GM18858 (cell line): ENCODE results near the gene AQP5.

Source experiments
- ATAC-seq: cut with Tn5 transposase; IDR thresholded peaks from one replicate; pipeline ENCODE4 v1.9.1; 2021; ENCODE audit not compliant: unreplicated experiment

Gene AQP5

GRCh38 chr12:49961111-49961922, at the start of gene AQP5:
Gene AQP5 (plus strand): TSS chr12:49961872. CDS start chr12:49962018, 146 bp downstream.
- no peak for ATAC-seq

DNA sequence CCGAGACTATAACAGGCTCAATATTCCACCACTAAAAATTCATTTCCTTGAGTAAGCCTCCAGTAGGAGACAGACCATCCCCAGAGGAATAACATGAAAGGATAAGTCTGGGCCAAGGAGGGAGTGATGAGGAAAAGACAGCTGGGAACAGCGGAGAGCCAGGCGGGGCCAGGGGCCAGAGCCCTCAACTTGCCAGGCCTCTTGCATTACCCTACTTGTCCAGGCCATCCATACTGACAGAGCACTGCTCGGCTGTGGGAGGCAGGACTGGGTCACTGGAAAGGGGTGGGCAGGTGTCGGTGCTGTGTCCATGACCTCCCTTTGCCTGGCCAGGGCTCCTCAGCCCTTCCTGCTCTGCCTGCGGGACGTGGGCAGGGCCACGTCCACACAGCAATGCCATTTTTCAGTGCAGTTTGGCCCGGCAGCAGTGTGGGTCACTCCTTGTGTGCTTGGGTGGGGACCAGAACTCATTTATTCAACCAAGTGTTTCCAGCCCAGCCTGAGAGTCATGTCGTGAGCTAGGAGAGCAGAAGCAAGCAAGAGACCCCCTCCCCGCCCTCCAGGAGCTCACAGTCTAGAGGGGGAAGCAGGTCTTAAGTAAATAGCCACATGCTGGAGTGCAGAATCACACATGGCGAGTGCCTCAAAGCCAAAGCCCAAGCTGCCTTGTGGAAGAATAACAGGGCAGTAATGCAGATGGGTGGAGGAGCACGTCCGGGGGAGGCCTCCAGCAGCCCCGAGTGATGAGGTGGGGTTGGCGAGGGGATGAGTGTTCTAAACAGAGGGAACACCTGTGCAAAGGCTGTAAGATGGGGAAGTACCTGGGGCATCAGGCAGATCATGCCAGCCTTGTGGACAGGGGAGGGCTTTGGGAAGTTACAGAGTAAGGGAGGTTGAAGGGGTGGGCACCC, 49.1 kb upstream of the AQP5 start:
- ATAC-seq, result no peak

- no peak for ATAC-seq
Observed at GRCh38 chr12:49916129-49916919, 45.3 kb upstream of the AQP5 start.

DNA sequence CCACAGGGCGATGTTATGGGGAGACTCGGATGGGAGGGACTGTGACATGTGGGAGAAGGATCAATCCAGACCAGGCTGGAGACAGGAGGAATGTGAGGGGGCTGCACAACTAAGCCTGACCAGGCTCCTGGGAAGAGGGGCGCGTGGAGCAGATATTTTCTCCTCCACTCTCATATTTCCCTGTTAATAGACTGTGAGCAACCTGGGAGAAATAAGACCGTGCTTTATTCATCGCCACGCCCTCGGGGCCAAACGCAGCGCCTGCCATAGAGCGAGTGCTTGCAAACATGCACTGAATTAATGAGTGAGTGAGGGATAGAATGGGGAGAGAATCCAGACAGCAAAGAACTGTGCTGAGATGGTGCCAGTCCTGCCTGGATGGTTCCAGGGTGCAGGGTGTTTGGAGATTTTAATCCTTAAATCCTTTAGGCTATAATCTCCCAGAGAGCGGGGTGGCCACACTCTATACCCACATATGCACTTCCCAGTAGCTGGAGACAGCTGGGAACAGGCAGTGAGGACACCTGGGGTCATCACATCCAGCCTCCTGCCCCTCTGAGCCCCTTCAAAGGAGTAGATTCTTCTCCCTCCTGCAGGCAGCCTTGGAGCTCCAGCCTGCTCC, 44.4 kb upstream of the AQP5 start:
- no peak for ATAC-seq

GRCh38 chr12:49917788-49918173, 43.9 kb upstream of the AQP5 start:
- ATAC-seq, result no peak

- no peak for ATAC-seq
Observed at GRCh38 chr12:49920241-49920914, 41.3 kb upstream of the AQP5 start.

DNA sequence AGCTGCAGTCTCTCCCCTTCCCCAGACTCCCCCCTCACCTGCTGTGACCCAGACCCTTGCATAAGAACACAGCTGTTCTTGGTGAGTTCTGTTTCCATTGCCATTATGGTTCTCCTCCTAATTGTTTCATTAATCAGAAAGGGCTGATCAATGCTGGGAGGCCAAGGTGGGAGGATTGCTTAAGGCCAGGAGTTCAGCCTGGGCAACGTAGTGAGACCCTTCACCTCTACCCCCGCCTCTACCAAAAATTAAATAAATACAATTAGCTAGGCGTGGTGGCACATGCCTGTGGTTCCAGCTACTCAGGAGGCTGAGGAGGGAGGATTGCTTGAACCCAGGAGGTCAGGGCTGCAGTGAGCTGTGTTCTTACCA, 40.8 kb upstream of the AQP5 start:
- no peak for ATAC-seq

DNA sequence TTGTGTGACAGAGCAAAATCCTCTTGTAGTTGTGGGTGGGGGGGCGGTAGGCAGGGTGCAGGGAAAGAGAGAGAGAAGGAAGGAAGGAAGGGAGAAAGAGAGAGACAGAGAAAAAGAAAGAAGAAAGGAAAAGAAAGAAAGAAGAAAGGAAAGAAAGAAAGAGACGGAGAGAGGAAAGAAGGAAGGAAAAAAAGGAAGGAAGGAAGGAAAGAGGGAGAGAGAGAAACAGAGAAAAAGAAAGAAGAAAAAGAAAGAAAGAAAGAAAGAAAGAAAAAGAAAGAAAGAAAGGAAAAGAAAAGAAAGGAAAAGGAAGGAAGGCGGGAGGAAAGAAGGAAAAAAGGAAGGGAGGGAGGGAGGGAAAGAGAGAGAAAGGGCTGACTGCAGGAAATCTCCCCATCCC, 40.4 kb upstream of the AQP5 start:
- ATAC-seq, result no peak

- ATAC-seq, result no peak
Observed at GRCh38 chr12:49921936-49922335, 39.7 kb upstream of the AQP5 start.

DNA sequence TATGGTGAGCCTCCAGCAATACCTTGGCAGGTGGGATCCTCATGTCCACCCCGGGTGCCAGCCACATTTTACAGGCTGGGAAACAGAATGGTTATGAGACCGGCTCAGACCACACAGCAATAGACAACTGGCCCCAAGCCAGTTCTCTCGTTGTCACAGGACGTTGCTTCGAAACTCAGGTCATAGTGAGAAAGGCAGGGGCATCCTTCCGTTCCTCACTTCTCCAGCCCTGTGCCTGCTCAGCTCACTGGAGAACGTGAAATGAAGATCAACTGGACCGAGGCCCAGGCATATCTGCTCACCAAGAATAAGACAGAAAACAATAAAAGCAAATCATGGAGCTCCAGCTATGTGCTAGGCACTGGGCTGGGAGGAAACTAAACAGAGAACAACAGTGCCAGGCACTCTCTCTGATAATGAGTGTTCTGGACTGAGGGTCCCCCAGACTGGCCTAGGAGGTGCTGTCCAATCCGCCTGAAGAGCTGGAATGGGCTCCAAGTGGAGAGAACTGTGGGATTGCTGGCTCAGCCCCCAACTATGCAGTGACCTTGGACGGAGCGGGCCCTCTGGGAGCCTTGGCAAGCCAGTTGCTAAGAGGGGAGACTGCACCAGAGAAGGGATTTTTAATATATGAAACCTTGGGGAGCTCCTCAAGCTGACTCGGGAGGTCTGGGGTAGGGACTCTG, 39.2 kb upstream of the AQP5 start:
- no peak for ATAC-seq

DNA sequence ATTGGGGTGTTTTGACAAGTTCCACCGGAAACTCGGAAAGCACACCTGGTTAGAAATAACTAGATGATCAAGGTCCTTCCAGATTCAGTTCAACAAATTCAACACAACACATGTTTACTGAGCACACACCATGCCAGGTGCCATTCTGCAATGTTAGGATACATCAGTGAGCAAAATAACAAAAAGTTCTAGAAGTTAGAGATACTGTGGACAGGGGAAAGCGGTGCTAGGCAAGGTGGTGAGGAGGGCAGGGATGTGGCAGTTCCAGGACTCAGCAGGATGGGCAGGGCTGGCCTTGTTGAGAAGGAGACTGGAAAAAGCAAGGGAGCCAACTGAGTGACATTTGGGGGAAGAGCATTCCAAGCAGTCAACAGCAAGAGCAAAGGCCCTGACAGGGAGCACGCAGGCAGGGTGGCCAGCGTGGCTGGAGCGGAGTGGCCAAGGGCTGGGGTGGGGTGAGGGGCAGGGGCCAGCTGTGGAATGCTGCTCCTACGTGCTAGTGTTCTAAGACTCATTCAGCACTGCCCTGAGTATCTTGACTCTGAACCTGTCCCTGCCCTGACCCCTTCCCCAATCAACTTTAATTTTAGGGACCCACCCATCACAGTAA, 38.5 kb upstream of the AQP5 start:
- no peak for ATAC-seq

DNA sequence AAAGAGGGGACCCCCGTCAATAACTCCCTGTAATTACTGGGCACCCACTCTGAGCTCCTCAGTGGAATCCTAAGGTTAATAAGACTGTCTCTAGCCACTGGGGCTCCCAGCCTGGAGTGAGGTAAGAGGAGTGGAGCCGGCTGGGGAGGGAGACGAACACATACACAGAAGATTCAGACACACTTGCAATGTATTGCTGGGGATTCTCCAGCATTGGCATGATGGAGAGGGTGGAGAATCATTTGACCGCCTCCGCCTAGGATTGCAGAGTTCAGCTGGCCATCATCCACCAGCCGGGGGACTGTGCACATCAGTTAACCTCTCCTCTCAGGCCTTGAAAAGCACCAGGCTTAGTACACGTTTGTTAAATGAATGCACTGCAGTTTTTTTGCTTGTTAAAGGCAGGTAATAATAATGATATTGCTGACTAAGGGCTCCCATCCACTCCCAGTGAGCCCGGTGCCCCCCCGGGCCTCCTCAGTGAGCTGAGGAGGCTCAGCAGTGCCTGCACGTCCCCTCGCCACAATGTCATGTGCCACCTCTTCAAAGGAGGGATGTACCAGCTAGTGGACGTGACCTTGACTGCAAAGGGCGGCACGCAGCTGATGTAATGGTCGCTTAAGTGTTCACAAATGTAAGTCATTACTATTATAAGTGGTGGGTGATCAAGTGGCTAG, 37.7 kb upstream of the AQP5 start:
- no peak for ATAC-seq

- ATAC-seq, result no peak
Observed at GRCh38 chr12:49924628-49925246, 36.9 kb upstream of the AQP5 start.

DNA sequence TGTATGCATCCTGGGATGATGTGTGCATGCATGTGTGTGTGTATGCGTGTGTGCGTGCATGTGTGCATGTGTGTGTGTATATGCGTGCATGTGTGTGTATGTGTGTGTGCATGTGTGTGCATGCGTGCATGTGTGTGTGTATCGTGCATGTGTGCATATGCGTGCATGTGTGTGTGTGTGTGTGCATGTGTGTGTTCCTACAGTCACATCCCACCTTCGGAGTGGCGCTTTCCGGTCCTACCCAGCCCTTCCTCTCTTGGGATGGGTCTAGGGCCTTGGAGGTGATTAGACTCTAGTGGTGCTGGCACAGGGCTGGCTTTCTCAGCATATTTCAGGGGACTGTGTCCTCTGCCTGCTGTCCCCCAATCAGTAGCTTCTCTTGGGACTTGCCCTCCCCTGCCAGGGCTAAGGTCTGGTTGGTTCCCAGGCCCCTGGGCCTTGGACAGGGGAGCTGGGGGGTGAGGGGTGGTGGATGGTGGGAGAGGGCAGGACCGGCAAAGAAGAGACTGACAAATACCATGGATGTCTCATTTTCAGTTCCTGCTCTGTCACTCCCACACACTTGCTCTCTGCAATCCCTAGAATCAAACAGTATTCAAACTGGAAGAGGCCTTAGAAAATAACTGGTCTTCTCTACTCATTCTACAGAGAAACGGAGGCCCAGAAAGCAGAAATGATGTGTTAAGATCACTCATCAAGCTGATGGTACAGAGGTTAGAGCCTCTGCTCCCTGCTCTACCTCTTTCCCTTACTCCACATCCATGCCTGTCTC, 36.1 kb upstream of the AQP5 start:
- ATAC-seq, result no peak

DNA sequence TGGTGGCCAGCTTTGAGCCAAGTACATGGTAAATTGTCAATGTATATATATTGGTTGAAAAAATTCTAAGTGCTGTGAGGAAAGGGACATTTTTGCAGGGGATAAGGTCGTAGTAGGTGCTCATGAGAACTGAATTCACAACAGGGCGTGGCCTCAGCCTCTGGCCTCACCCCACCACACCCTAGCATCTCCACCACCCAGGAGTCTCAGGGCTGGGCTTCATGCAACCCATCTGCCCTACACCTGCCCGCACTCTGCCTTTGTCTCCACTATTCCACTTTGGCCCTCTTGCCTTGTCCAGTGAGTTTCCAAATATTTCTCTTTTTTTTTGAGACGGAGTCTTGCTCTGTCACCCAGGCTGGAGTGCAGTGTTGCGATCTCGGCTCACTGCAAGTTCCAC, 33.2 kb upstream of the AQP5 start:
- no peak for ATAC-seq

- ATAC-seq, result no peak
Observed at GRCh38 chr12:49929581-49929980, 32.1 kb upstream of the AQP5 start.

DNA sequence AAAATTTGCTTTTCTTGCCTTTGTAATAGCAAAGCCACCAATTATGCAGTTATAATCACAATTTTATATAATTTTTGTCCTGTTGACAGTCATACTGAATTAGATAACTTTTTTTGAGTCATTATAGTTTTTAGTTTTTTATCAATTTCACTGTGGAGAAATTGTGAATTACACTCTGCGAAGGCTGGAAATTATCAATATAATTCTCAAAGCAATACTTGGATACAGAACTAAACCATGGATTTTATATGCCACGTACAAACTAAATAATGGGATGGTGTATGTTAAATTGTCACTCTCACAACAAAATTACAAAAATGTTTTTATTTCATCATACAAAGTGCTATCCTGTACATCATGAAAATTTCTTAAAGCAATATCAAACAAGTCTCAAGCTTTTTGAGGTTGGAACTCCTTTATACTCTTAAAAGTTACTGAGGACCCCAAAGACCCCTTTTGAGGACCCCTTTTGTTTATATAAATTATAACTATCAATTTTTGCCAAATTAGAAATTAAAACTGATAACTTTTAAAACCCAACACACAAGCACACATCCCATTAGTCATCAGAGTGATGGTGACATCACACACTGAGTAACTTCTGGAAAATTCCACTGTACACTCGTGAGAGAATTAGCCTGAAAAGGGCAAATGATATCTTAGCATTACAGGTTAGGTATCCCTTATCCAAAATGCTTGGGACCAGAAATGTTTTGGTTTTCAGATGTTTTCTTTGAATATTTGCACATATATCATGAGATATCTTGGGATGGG, 31.0 kb upstream of the AQP5 start:
- ATAC-seq, result no peak
